Neural crest cell (in vitro differentiated cells): Measurements from ENCODE around the gene EIF5A. TPM values are rescaled to one million over a fixed set of nuclear protein-coding genes. Genes with fewer than 3 reads are reported as not detected.
A peak's percentile ranks its signal among the peaks of the same experiment; 100 is the strongest.
"Not testable (repeated sequence)": the region's sequence is repeated elsewhere in the genome, so short reads cannot be mapped to it uniquely, and the experiment has no call there.

ENCODE experiments used
- DNase-seq: peaks from one replicate; pipeline ENCODE4 v3.0.0; 2021; ENCODE audit warnings: low read depth, mixed read lengths, low spot score
- H3K27ac Mint-ChIP-seq: one replicate; pipeline ENCODE4 v1.8.0; 2021; ENCODE audit warnings: mild to moderate bottlenecking, mixed read lengths; ENCODE audit not compliant: unreplicated experiment
- H3K27me3 Mint-ChIP-seq: 2 replicates; pipeline ENCODE4 v1.8.0; 2021; ENCODE audit warnings: low read depth, mild to moderate bottlenecking, mixed read lengths
- H3K36me3 Mint-ChIP-seq: 2 replicates; pipeline ENCODE4 v1.8.0; 2021; ENCODE audit warnings: low read depth, mild to moderate bottlenecking, mixed read lengths
- H3K4me1 Mint-ChIP-seq: 2 replicates; pipeline ENCODE4 v1.8.0; 2021; ENCODE audit warnings: mixed read lengths
- H3K4me3 Mint-ChIP-seq: one replicate; pipeline ENCODE4 v1.8.0; 2021; ENCODE audit warnings: mild to moderate bottlenecking, mixed read lengths
- H3K9me3 Mint-ChIP-seq: 2 replicates; pipeline ENCODE4 v1.8.0; 2021; ENCODE audit warnings: mixed read lengths
- CTCF ChIP-seq: fragments of 200-600 bp; sonication (generic); conservative IDR thresholded peaks from 2 replicates; pipeline ENCODE4 v1.5.0; 2021; ENCODE audit warnings: antibody characterized with exemption, mild to moderate bottlenecking
- total RNA-seq: library from RNA; stranded (reverse); gene quantifications from 2 replicates; pipeline ENCODE4 v1.2.1, GENCODE V29; 2021

The EIF5A gene
- total RNA-seq, 1 donor from 2014 or later: 725 TPM

- H3K4me1 Mint-ChIP-seq: peaks cover 22% of the 10 kb centered on the region
- H3K27ac Mint-ChIP-seq: peak overlapping the region; percentile 99
- peak overlapping the region; percentile 91 for H3K4me3 Mint-ChIP-seq
- H3K36me3 Mint-ChIP-seq: no peaks in the 10 kb centered on the region
- no peak for DNase-seq
- no peak for TF ChIP-seq CTCF
- H3K9me3 Mint-ChIP-seq: no peaks in the 10 kb centered on the region
- no peaks in the 10 kb centered on the region for H3K27me3 Mint-ChIP-seq
Measured at GRCh38 chr17:7330638-7331015, 23.2 kb downstream of the EIF5A start.

- no peak for DNase-seq
- H3K27me3 Mint-ChIP-seq: no peaks in the 10 kb centered on the region
- peaks cover 22% of the 10 kb centered on the region for H3K4me1 Mint-ChIP-seq
- H3K27ac Mint-ChIP-seq: no peak overlapping the region
- TF ChIP-seq CTCF: no peak
- no peaks in the 10 kb centered on the region for H3K9me3 Mint-ChIP-seq
- peak overlapping the region; percentile 20 for H3K4me3 Mint-ChIP-seq
- H3K36me3 Mint-ChIP-seq: no peaks in the 10 kb centered on the region
Measured at GRCh38 chr17:7332111-7332510, 24.7 kb downstream of the EIF5A start.

- not testable (repeated sequence) for H3K9me3 Mint-ChIP-seq, H3K27me3 Mint-ChIP-seq, H3K36me3 Mint-ChIP-seq, DNase-seq, H3K27ac Mint-ChIP-seq
- Mint-ChIP-seq H3K4me3 (peak overlapping the region; percentile 20), H3K4me1 (peaks cover 22% of the 10 kb centered on the region)
Measured at GRCh38 chr17:7332600-7333069, 25.2 kb downstream of the EIF5A start.

GRCh38 chr17:7334938-7335538, 27.6 kb downstream of the EIF5A start:
- no peaks in the 10 kb centered on the region for H3K9me3 Mint-ChIP-seq
- H3K27ac Mint-ChIP-seq: no peak overlapping the region
- no peak for DNase-seq
- H3K4me3 Mint-ChIP-seq: no peak overlapping the region
- peaks cover 2% of the 10 kb centered on the region for H3K4me1 Mint-ChIP-seq
- no peak for TF ChIP-seq CTCF
- no peaks in the 10 kb centered on the region for H3K36me3 Mint-ChIP-seq
- H3K27me3 Mint-ChIP-seq: no peaks in the 10 kb centered on the region

- not testable (repeated sequence) for H3K36me3 Mint-ChIP-seq, DNase-seq, H3K9me3 Mint-ChIP-seq, H3K4me3 Mint-ChIP-seq, H3K4me1 Mint-ChIP-seq, H3K27me3 Mint-ChIP-seq
- peak overlapping the region; percentile 35 for H3K27ac Mint-ChIP-seq
Measured at GRCh38 chr17:7335765-7336164, 28.3 kb downstream of the EIF5A start.

- no peak for DNase-seq
- Mint-ChIP-seq H3K36me3 (no peaks in the 10 kb centered on the region), H3K4me1 (no peaks in the 10 kb centered on the region), H3K27ac (peak within 1 kb of the TSS; percentile 35), H3K4me3 (no peak within 1 kb of the TSS), H3K27me3 (peaks cover 2% of the 10 kb centered on the region), H3K9me3 (no peaks in the 10 kb centered on the region)
- TF ChIP-seq CTCF: no peak
Measured at GRCh38 chr17:7336240-7337175, 29.1 kb downstream of the EIF5A start, which contains the start of gene ACAP1. TSS of gene ACAP1 (plus strand) at chr17:7336529. CDS start at chr17:7336735, 206 bp downstream.

- not testable (repeated sequence) for H3K4me3 Mint-ChIP-seq, H3K27me3 Mint-ChIP-seq, H3K9me3 Mint-ChIP-seq, H3K36me3 Mint-ChIP-seq, H3K4me1 Mint-ChIP-seq, H3K27ac Mint-ChIP-seq, DNase-seq
Measured at GRCh38 chr17:7337600-7337999, 30.2 kb downstream of the EIF5A start.
